BE2C (cell line): ENCODE data around the gene MYO7B.
"Not testable (repeated sequence)": the region's sequence is repeated elsewhere in the genome, so short reads cannot be mapped to it uniquely, and the experiment has no call there.

Source experiments
- DNase-seq: peaks from one replicate; pipeline ENCODE4 v3.0.0-alpha.2; 2020
- H3K27me3 ChIP-seq: fragments of 250-450 bp; sonication (Bioruptor Pico); 2 replicates; pipeline ENCODE4 v1.5.1; 2020; ENCODE audit warnings: mild to moderate bottlenecking
- H3K36me3 ChIP-seq: fragments of 250-450 bp; sonication (Bioruptor Pico); 2 replicates; pipeline ENCODE4 v1.5.1; 2020; ENCODE audit warnings: mild to moderate bottlenecking
- H3K4me1 ChIP-seq: fragments of 250-450 bp; sonication (Bioruptor Pico); 2 replicates; pipeline ENCODE4 v1.5.1; 2020
- H3K4me3 ChIP-seq: 2 replicates; pipeline ENCODE4 v1.5.1; 2011; ENCODE audit warnings: low read depth, low read length
- H3K9me3 ChIP-seq: fragments of 250-450 bp; sonication (Bioruptor Pico); 2 replicates; pipeline ENCODE4 v1.5.1; 2020
- TF ChIP-seq, protein P1 (sequence below): IDR thresholded peaks from 2 replicates; pipeline ENCODE4 v1.5.1; 2012; ENCODE audit warnings: mild to moderate bottlenecking, low read depth, low read length

Gene MYO7B

DNA sequence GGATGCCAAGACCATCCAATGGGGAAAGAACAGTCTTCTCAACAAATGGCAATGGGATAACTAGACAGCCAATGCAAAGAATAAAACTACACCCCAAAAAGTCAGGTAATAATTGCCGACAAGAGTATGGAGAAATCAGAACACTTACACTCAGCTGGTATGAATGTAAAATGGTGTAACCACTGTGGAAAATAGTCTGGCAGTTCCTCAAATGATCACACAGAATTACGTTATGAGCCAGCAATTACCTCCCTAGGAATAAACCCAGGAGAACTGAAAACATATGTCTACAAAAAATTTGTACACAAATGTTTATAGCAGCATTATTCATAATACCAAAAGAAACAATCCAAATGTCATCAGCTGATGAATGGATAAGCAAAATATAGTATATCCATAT is 18.0 kb upstream of the MYO7B start:
- peaks cover 11% of the 10 kb centered on the region for H3K36me3 ChIP-seq
- TF ChIP-seq, protein P1, sequence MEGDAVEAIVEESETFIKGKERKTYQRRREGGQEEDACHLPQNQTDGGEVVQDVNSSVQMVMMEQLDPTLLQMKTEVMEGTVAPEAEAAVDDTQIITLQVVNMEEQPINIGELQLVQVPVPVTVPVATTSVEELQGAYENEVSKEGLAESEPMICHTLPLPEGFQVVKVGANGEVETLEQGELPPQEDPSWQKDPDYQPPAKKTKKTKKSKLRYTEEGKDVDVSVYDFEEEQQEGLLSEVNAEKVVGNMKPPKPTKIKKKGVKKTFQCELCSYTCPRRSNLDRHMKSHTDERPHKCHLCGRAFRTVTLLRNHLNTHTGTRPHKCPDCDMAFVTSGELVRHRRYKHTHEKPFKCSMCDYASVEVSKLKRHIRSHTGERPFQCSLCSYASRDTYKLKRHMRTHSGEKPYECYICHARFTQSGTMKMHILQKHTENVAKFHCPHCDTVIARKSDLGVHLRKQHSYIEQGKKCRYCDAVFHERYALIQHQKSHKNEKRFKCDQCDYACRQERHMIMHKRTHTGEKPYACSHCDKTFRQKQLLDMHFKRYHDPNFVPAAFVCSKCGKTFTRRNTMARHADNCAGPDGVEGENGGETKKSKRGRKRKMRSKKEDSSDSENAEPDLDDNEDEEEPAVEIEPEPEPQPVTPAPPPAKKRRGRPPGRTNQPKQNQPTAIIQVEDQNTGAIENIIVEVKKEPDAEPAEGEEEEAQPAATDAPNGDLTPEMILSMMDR = no peak
- no peak overlapping the region for H3K4me3 ChIP-seq
- no peak for DNase-seq
- H3K4me1 ChIP-seq = no peaks in the 10 kb centered on the region
- H3K9me3 ChIP-seq = no peaks in the 10 kb centered on the region
- H3K27me3 ChIP-seq = no peaks in the 10 kb centered on the region

DNA sequence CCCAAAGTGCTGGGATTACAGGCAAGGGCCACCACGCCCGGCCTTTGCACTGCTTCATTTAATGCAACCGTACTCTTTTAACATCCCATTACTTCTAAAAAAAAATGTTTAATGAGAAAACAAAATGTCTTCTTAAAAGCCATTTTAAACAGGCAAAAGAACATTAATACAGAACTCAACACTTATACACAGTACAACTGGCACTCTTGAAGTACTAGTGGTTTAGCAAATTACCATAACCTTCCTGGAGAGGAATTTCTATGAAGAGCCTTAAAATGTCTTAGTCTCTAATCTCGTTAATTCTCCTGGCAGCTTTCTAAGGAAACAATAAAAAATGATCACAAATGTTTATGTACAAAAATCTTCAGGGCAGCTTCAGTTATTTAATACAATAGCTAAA is 15.1 kb upstream of the MYO7B start:
- TF ChIP-seq, protein P1 = no peak
- no peak overlapping the region for H3K4me3 ChIP-seq
- H3K27me3 ChIP-seq = no peaks in the 10 kb centered on the region
- H3K9me3 ChIP-seq = no peaks in the 10 kb centered on the region
- no peaks in the 10 kb centered on the region for H3K4me1 ChIP-seq
- DNase-seq = no peak
- H3K36me3 ChIP-seq = peaks cover 19% of the 10 kb centered on the region

DNA sequence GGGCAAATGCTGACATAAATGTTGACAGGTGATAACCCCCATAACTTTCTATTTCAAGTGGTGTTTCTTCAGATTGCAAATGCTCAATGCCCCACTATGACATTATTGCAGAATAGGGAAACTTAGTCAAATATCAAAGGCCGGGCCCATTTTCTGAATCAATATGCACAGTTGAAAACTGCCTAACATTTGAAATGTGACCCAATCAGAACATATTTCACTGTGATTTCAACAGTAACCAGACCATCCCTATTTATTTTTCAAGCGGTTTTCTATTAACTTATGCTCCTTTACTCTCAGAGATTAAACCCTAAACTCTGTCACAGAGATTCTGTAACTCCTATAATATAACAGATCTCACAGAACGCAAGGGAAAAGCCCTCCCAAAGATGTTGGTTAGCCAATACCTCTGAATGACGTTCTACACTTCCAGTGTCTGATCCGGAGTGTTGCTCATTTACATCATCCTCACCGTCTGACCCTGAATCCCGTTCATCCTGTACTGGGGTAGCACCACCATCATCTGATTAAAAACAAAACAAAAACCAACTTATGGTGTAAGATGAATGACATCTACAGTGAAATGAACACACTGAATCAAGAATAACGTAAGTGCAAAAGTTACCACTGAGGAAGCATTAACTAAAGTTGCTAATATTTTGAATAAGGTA is 12.1 kb upstream of the MYO7B start:
- TF ChIP-seq, protein P1 = no peak
- Histone ChIP-seq H3K4me3 (no peak overlapping the region), H3K9me3 (no peaks in the 10 kb centered on the region), H3K4me1 (no peaks in the 10 kb centered on the region), H3K36me3 (peaks cover 14% of the 10 kb centered on the region), H3K27me3 (no peaks in the 10 kb centered on the region)
- no peak for DNase-seq

DNA sequence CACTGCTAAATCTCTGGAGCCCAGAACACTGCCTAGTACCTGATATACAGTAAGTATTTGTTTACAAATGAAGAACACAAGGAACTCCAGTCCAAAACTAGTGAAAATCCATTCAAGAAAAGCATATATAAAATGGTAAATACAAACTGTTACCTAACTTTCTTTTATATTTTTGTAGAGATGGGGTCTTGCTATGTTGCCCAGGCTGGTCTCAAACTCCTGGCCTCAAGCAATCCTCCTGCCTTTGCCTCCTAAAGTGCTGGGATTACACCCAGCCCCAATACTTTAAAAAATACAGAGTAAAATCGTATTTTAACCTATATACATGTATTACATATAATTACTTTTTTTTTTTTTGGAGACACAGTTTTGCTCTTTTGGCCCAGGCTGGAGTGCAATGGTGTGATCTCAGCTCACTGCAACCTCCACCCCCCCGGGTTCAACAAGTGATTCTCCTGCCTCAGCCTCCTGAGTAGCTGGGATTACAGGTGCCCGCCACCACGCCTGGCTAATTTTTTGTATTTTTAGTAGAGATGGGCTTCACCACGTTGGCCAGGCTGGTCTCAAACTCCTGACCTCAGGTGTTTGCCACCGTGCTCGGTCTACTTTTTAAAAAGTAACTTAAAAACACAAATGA is 11.2 kb upstream of the MYO7B start:
- peaks cover 14% of the 10 kb centered on the region for H3K36me3 ChIP-seq
- not testable (repeated sequence) for H3K4me1 ChIP-seq, H3K27me3 ChIP-seq, DNase-seq, H3K9me3 ChIP-seq, H3K4me3 ChIP-seq

DNA sequence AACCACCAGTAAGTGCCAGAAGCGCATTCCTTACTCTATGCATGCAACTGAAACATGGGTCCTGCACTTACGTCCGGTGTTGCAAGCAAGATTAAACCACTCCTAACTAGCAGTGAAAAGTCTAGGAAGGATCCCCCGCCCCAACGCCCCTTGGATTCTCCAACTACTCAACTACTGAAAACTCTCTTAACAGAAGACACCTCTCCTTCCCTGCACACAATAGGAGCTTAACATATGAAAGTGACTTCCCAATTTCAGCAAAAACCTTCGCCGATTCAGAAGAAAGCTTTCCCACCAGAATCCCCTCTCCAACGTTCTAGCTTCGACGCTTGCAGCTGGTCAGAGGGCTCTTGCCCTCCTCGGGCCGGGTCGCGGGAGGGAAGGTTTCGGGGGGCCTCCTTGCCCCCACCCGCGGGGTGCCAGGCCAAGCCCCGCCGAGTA is 9.8 kb upstream of the MYO7B start:
- peak overlapping the region; percentile 92 for H3K4me3 ChIP-seq
- H3K36me3 ChIP-seq = peaks cover 14% of the 10 kb centered on the region
- no peak for DNase-seq
- no peaks in the 10 kb centered on the region for H3K9me3 ChIP-seq
- H3K4me1 ChIP-seq = no peaks in the 10 kb centered on the region
- no peaks in the 10 kb centered on the region for H3K27me3 ChIP-seq
- TF ChIP-seq, protein P1 = no peak

DNA sequence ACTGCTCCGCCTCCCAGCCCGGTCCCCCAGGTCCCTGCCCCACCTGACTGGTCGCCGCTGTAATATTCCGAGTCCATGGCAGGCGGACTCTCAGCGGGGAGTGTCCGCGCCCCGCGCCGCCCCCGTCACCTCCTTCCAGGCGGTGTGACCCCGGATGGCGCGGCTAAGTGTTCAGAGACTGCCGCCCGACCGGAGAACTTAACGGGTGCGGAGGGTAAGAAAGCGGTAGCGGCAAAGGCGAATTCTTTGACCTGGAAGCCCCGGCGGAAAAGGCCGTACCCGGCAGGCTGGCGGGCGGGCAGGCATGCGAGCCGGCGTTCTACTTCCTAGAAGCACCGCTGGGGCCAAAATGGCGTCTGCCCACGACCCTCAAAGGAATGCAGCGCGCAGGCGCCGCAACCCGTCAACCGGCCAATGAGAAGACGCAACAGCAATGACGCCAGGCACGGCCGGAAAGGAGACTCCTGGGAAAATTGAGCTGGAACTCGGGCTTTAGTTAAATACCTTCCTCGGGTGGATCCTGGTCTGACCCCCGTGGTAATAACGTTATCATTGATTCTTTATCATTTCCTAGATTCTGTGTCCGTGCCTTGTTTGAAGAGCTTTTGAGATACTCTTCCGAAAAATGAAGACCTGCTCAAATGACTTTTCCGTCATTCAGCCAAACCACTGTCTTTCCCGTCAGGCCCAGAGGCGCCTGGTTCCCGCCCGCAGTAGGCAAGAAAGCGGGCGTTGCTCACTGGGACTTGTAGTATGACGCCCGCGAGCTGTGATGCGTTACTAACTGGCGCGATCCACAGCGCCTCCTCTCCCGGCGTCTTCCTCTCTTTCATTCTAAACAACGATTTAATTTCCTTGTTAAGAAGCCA is 9.1 kb upstream of the MYO7B start, which contains the start of gene IWS1:
IWS1 (minus strand) TSS at position 358 of the 869 bp plus-strand sequence; CDS start at position 77, 281 bp downstream.
- Histone ChIP-seq H3K27me3 (no peaks in the 10 kb centered on the region), H3K4me3 (peak within 1 kb of the TSS; percentile 92), H3K4me1 (no peaks in the 10 kb centered on the region), H3K9me3 (no peaks in the 10 kb centered on the region), H3K36me3 (peaks cover 14% of the 10 kb centered on the region)
- TF ChIP-seq, protein P1 = no peak
- peak; percentile 88 for DNase-seq
